WTC11 (cell line): ENCODE results near the gene JAZF1. TPM values are rescaled to one million over a fixed set of nuclear protein-coding genes. Genes with fewer than 3 reads are reported as not detected.

ENCODE experiments used
- ATAC-seq: fragments of 200-7000 bp; cut with Tn5 transposase; 2 replicates; pipeline ENCODE4 v1.10.0; 2021; ENCODE audit warnings: mild to moderate bottlenecking, moderate library complexity
- CTCF ChIA-PET: fragments of 300-600 bp; sonication (Branson Sonifier 250); formaldehyde crosslinking; loops from one replicate; lab custom pipeline; 2021; ENCODE audit warnings: antibody characterized with exemption; lab: Charles Lee
- POLR2A ChIA-PET: fragments of 350-600 bp; sonication (Branson Sonifier 250); formaldehyde crosslinking; loops from one replicate; lab custom pipeline; 2021; ENCODE audit warnings: antibody characterized with exemption; lab: Charles Lee
- DNase-seq: peaks from one replicate; pipeline ENCODE4 v3.0.0; 2021; ENCODE audit warnings: low spot score
- H3K27ac Mint-ChIP-seq: 2 replicates; pipeline ENCODE4 v1.8.0; 2021; ENCODE audit warnings: mixed read lengths
- H3K27me3 Mint-ChIP-seq: 2 replicates; pipeline ENCODE4 v1.8.0; 2021; ENCODE audit warnings: low read depth, mild to moderate bottlenecking, moderate library complexity, mixed read lengths
- H3K36me3 Mint-ChIP-seq: 2 replicates; pipeline ENCODE4 v1.8.0; 2021; ENCODE audit warnings: mixed read lengths
- H3K4me1 Mint-ChIP-seq: 2 replicates; pipeline ENCODE4 v1.8.0; 2022; ENCODE audit warnings: mixed read lengths
- H3K4me3 Mint-ChIP-seq: 2 replicates; pipeline ENCODE4 v1.8.0; 2021; ENCODE audit warnings: mild to moderate bottlenecking, moderate library complexity, mixed read lengths
- H3K9me3 Mint-ChIP-seq: 2 replicates; pipeline ENCODE4 v1.8.0; 2021; ENCODE audit warnings: mixed read lengths
- ARID4B ChIP-seq: sonication (generic); formaldehyde crosslinking; IDR thresholded peaks from 2 replicates; pipeline ENCODE4 v1.8.0; 2023; ENCODE audit warnings: missing genetic modification reagents, mild to moderate bottlenecking, borderline replicate concordance
- ATF6 ChIP-seq: sonication (generic); formaldehyde crosslinking; IDR thresholded peaks from 2 replicates; pipeline ENCODE4 v1.8.1; 2023; ENCODE audit warnings: mild to moderate bottlenecking, missing genetic modification reagents
- CREB1 ChIP-seq: sonication (generic); formaldehyde crosslinking; IDR thresholded peaks from 2 replicates; pipeline ENCODE4 v1.8.0; 2023; ENCODE audit warnings: mild to moderate bottlenecking, missing genetic modification reagents
- ETV6 ChIP-seq: sonication (generic); formaldehyde crosslinking; IDR thresholded peaks from 2 replicates; pipeline ENCODE4 v1.8.1; 2022; ENCODE audit warnings: mild to moderate bottlenecking, missing genetic modification reagents
- GABPB1 ChIP-seq: sonication (generic); formaldehyde crosslinking; IDR thresholded peaks from 2 replicates; pipeline ENCODE4 v1.8.1; 2023; ENCODE audit warnings: mild to moderate bottlenecking, missing genetic modification reagents
- GRHL2 ChIP-seq: fragments of 250-450 bp; sonication (Bioruptor Pico); IDR thresholded peaks from 2 replicates; pipeline ENCODE4 v1.8.0; 2022; ENCODE audit warnings: mild to moderate bottlenecking, moderate library complexity; ENCODE audit not compliant: insufficient replicate concordance, severe bottlenecking
- JUN ChIP-seq: sonication (generic); formaldehyde crosslinking; IDR thresholded peaks from 2 replicates; pipeline ENCODE4 v1.8.0; 2023; ENCODE audit warnings: mild to moderate bottlenecking, missing genetic modification reagents
- MYBL2 ChIP-seq: sonication (generic); formaldehyde crosslinking; IDR thresholded peaks from 2 replicates; pipeline ENCODE4 v1.8.1; 2023; ENCODE audit warnings: mild to moderate bottlenecking, moderate library complexity, missing genetic modification reagents
- SMAD4 ChIP-seq: sonication (generic); formaldehyde crosslinking; IDR thresholded peaks from 2 replicates; pipeline ENCODE4 v1.8.0; 2022; ENCODE audit warnings: mild to moderate bottlenecking, missing genetic modification reagents
- TP53 ChIP-seq: sonication (generic); formaldehyde crosslinking; IDR thresholded peaks from 2 replicates; pipeline ENCODE4 v1.8.1; 2023; ENCODE audit warnings: mild to moderate bottlenecking, missing genetic modification reagents
- USF1 ChIP-seq: sonication (generic); formaldehyde crosslinking; IDR thresholded peaks from 2 replicates; pipeline ENCODE4 v1.8.0; 2022; ENCODE audit warnings: mild to moderate bottlenecking, missing genetic modification reagents
- ZMAT4 ChIP-seq: fragments of 250-450 bp; sonication (Bioruptor Pico); IDR thresholded peaks from 2 replicates; pipeline ENCODE4 v1.9.0; 2021; ENCODE audit warnings: mild to moderate bottlenecking
- ZSCAN18 ChIP-seq: fragments of 250-450 bp; sonication (Bioruptor Pico); IDR thresholded peaks from 2 replicates; pipeline ENCODE4 v2.1.2; 2022; ENCODE audit warnings: mild to moderate bottlenecking, moderate library complexity
- total RNA-seq: library from RNA; stranded (reverse); gene quantifications from 3 replicates; pipeline ENCODE4 v1.2.3, GENCODE V29; 2021
- TF ChIP-seq, protein P1 (sequence below): fragments of 200-600 bp; IDR thresholded peaks from 2 replicates; pipeline ENCODE4 v1.8.0; 2022; ENCODE audit warnings: antibody characterized with exemption
- TF ChIP-seq, protein P2 (sequence below): sonication (generic); formaldehyde crosslinking; IDR thresholded peaks from 2 replicates; pipeline ENCODE4 v1.8.1; 2022; ENCODE audit warnings: mild to moderate bottlenecking, moderate library complexity, missing genetic modification reagents
- TF ChIP-seq, protein P3 (sequence below): fragments of 250-450 bp; sonication (Bioruptor Pico); conservative IDR thresholded peaks from 2 replicates; pipeline ENCODE4 v1.9.0; 2021; ENCODE audit warnings: mild to moderate bottlenecking

The JAZF1 gene
- total RNA-seq, 1 experiment from 2014 or later = 19.0 TPM

GRCh38 chr7:27901028-27901760, 279.4 kb downstream of the JAZF1 start:
- Mint-ChIP-seq H3K4me1 (peaks cover 39% of the 10 kb centered on the region), H3K27me3 (no peaks in the 10 kb centered on the region), H3K36me3 (no peaks in the 10 kb centered on the region), H3K9me3 (no peaks in the 10 kb centered on the region), H3K4me3 (no peak overlapping the region), H3K27ac (no peak overlapping the region)
- ChIA-PET CTCF (no interaction called here), POLR2A (no interaction called here)
- no peak for ATAC-seq
- TF ChIP-seq TP53 (CRISPR knock-in tag) (no peak), JUN (CRISPR knock-in tag) (no peak)
- TF ChIP-seq, protein P1, sequence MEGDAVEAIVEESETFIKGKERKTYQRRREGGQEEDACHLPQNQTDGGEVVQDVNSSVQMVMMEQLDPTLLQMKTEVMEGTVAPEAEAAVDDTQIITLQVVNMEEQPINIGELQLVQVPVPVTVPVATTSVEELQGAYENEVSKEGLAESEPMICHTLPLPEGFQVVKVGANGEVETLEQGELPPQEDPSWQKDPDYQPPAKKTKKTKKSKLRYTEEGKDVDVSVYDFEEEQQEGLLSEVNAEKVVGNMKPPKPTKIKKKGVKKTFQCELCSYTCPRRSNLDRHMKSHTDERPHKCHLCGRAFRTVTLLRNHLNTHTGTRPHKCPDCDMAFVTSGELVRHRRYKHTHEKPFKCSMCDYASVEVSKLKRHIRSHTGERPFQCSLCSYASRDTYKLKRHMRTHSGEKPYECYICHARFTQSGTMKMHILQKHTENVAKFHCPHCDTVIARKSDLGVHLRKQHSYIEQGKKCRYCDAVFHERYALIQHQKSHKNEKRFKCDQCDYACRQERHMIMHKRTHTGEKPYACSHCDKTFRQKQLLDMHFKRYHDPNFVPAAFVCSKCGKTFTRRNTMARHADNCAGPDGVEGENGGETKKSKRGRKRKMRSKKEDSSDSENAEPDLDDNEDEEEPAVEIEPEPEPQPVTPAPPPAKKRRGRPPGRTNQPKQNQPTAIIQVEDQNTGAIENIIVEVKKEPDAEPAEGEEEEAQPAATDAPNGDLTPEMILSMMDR = no peak
- no peak for DNase-seq

DNA sequence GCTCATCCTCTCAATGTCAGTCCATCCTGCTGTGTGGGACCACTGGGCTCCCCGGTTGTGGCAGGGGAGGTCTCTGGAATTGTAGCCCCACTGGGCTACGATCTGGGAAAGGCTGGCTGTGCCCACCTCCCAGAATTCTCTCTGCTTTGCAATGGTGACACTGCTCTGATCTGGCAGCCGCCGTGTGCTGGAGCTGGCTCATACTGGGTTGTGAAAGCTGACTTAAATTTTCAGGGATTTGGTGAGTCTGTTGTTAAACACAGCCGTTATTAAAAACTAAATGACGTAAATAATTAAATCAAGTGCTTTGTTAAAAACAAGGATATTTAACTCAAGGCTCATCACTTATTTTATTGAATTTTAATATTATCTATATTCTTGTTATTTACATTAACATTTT, 280.6 kb downstream of the JAZF1 start:
- CTCF ChIA-PET = no interaction called here
- DNase-seq = no peak
- Mint-ChIP-seq H3K9me3 (no peaks in the 10 kb centered on the region), H3K27ac (no peak overlapping the region), H3K36me3 (no peaks in the 10 kb centered on the region), H3K4me1 (peaks cover 37% of the 10 kb centered on the region), H3K4me3 (no peak overlapping the region), H3K27me3 (no peaks in the 10 kb centered on the region)
- POLR2A ChIA-PET = no interaction called here
- TF ChIP-seq ZSCAN18 (CRISPR knock-in tag) = no peak
- TF ChIP-seq USF1 (CRISPR knock-in tag) = no peak
- TF ChIP-seq GABPB1 = no peak
- no peak for TF ChIP-seq MYBL2 (CRISPR knock-in tag)
- no peak for ATAC-seq

DNA sequence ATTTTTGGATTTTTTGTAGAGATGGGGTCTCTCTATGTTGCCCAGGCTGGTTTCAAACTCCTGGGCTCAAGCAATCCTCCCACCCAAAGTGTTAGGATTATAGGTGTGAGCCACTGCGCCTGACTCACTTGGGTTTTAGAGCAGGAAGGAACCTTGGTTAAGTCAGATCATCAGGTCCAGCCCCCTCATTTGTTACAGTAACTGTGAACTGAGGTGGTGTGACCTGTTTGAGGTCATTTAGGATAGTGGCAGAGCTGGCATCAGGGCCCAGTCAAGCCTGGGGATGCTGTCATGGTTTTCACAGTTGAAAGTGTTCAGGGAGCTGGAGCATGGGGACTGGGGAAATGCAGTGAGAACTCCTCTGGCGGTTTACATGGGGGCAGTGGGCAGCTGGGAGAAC, 281.0 kb downstream of the JAZF1 start:
- Mint-ChIP-seq H3K27me3 (no peaks in the 10 kb centered on the region), H3K4me3 (no peak overlapping the region), H3K4me1 (peaks cover 35% of the 10 kb centered on the region), H3K9me3 (no peaks in the 10 kb centered on the region), H3K27ac (peak overlapping the region; percentile 53; the same call in 1 of the 2 replicates), H3K36me3 (no peaks in the 10 kb centered on the region)
- no peak for ATAC-seq
- POLR2A ChIA-PET = no interaction called here
- CTCF ChIA-PET = no interaction called here
- TF ChIP-seq GRHL2 (CRISPR knock-in tag) (no peak), ATF6 (CRISPR knock-in tag) (no peak), ETV6 (CRISPR knock-in tag) (no peak), SMAD4 (CRISPR knock-in tag) (no peak), CREB1 (CRISPR knock-in tag) (no peak), ZMAT4 (CRISPR knock-in tag) (no peak), ARID4B (CRISPR knock-in tag) (no peak)
- TF ChIP-seq, protein P2, sequence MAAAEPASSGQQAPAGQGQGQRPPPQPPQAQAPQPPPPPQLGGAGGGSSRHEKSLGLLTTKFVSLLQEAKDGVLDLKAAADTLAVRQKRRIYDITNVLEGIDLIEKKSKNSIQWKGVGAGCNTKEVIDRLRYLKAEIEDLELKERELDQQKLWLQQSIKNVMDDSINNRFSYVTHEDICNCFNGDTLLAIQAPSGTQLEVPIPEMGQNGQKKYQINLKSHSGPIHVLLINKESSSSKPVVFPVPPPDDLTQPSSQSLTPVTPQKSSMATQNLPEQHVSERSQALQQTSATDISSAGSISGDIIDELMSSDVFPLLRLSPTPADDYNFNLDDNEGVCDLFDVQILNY (CRISPR knock-in tag) = no peak
- TF ChIP-seq, protein P3, sequence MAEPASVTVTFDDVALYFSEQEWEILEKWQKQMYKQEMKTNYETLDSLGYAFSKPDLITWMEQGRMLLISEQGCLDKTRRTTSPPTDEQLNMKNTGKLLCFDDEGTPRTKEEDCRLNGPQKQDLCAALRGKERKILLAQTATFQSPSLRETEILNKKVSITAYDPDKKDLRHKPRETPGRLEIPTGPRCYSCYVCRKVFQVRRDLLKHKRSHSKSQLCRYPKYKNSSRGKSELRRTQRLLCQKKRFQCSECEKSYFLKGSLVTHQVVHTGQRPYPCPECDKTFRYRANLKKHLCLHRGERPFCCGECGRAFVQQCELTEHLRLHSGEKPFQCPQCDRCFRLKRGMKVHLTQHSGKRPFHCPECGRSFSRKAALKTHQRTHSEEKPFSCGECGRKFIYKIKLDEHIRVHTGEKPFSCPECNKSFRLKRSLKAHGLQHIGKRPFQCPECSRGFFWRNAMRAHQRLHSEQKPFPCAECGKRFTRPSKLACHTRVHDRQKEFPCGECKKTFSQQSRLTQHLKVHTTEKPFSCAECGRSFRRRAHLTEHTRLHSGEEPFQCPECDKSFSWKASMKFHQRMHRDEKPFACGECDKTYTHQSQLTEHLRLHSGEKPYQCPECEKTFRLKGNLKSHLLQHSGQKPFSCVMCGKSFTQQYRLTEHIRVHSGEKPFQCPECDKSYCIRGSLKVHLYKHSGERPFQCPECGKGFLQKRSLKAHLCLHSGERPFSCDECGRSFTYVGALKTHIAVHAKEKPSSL = no peak
- DNase-seq = no peak
